LoVo (cell line): ENCODE results near the gene PTPRD.

Experiments
- DNase-seq: peaks from one replicate; pipeline ENCODE4 v3.0.0-alpha.2; 2016; ENCODE audit warnings: low spot score

Gene PTPRD

GRCh38 chr9:8382777-8383527, 2229.8 kb downstream of the PTPRD start:
- no peak for DNase-seq

- no peak for DNase-seq
These were observed 2230.5 kb downstream of the PTPRD start for GRCh38 chr9:8382266-8382665.

GRCh38 chr9:8381601-8382000, 2231.2 kb downstream of the PTPRD start:
- no peak for DNase-seq

GRCh38 chr9:8374471-8374870, 2238.3 kb downstream of the PTPRD start:
- no peak for DNase-seq

GRCh38 chr9:8371686-8372085, 2241.1 kb downstream of the PTPRD start:
- no peak for DNase-seq

DNA sequence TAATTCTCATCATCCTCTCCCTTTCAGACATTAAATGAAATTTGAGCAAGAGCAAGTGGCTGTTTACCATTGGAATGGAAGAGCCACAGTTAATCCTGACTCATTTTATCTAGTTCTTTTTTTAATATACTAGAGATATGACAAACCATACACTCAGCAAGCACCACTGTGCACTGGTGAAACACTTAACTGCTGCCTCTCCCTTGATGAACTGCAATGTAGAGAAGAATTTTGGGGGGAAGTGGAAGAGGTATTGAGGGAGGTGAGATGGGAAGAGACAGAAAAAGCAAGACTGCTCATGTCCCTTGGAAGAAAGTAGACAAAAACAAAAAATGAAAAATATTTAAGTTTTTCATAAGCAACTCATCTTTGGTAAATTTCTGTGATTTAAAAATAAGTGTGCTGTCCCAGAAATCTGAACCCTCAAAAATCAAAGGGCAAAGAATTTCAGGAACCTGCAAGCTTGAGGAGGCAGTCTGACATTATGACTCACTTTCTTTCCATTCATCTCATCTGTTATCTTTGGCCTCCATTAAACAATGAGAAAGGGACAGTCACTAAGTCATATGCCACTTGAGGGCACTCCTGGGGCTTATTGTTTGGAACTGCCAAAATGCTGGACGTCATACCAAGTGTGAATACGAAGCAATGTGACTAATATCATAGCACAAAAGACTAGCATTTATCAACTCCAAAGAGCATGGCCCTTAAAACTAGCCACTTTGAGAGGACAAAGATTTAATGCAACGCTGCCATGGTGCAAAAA, 2246.5 kb downstream of the PTPRD start:
- no peak for DNase-seq

DNA sequence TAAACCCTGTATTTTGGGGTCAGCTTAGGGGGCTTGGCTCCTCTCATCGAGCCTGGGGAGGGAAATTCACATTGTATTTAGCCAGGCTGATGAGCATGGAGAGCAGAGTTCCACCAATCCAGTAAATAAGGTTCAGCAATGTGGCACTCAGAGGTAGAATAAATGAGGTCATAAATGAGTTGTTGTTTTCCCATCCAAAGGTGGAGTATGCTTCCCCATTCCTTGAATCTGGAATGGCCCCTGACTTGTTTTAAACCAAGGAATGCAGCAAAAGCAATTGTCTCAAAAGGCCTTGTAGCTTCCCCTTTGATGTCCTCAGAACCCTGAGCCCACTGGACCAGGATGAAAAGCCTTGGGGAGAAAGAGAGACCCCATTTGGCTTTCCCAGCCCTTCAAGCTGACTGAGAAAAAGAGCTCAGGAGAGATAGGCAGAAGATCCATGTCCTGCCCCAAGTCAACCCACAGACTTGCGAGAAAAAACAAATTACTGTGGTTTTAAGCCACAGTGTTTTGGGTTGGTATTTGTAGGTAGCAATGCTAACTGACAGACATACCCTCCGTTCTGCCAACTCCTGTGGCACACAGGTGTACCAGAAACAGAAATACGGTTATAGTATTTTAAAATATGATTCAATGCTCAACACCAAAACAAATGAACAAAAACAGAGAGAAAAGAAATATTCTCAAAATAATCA, 2247.2 kb downstream of the PTPRD start:
- no peak for DNase-seq

DNA sequence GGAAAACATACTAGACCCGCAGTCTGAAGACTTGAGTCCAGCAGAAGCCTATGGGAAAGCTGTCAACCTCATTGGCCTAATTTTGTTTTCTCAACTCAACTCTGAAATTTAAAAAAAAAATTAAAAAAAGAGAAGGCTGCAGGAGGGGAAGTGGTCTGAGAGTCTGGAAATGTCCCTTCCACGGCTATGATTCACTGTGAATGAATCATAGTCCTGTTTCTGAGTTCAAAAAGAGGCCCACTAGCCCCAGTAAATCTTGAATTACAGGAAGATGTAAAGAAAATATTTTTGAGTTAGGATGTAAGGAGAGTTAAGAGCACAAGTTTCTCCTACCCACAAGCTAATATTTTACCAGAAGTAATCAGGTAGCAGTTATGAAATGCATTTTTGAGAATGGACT, 2247.8 kb downstream of the PTPRD start:
- no peak for DNase-seq

- DNase-seq = no peak
These were observed 2248.6 kb downstream of the PTPRD start for GRCh38 chr9:8364026-8364752.

- no peak for DNase-seq
These were observed 2250.6 kb downstream of the PTPRD start for GRCh38 chr9:8362250-8362649.

DNA sequence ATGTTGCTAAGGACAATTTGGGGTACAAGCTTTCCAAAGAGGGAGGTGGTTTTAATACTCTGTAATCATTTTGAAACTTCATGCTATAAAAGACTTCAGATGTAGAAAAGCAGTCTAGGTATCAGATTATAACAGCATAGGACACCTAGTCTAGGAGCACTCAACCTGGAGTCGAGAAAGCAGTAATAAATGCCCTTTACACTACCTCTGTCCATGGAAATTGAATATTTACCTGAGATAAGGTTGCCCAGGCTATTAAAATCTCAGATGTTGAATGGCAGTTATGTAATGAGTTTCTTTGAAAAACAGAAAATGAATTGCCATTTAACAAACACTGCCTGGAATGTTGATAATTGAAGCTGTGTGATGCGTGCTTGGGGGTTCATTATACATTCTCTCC, 2251.4 kb downstream of the PTPRD start:
- no peak for DNase-seq

DNA sequence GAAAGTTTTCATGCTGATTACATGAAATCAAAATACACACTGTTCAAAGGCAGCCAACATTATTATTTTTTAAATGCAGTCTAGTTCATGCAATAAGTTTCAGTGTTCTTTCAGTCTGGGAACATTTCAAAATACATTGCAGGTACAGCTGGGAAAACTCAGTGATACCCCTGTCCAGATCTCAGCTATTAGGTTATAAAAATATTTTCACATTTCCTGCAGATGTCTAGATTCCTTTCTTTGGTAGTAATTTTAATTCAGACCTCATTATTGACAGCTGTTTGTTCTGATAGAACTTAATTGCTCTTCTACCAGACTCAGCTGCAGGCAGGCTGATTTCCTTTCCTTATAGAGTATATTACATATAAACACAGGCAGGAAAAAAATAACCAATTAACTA, 2256.4 kb downstream of the PTPRD start:
- DNase-seq = no peak

GRCh38 chr9:8351436-8351835, 2261.4 kb downstream of the PTPRD start:
- DNase-seq = no peak

GRCh38 chr9:8349901-8350300, 2262.9 kb downstream of the PTPRD start:
- DNase-seq = no peak

DNA sequence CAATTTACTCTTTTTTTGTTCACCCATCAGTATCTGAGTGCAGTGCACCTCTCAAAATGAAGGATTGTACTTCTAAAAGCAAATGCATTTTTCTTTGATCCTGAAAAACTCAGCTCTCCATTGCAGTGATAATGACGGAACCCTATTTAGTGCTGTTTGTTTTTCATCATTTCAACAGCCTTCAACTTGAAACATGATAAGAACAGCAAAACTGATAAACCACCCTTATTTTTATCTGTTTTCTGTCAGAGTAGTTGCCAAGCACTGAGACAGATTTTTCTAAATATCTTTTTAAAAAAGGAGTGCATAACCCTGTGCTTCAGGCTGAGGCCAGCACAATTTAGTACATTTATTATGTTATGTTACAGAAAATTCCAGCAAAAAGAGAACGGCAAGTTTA, 2263.4 kb downstream of the PTPRD start:
- DNase-seq = no peak

DNA sequence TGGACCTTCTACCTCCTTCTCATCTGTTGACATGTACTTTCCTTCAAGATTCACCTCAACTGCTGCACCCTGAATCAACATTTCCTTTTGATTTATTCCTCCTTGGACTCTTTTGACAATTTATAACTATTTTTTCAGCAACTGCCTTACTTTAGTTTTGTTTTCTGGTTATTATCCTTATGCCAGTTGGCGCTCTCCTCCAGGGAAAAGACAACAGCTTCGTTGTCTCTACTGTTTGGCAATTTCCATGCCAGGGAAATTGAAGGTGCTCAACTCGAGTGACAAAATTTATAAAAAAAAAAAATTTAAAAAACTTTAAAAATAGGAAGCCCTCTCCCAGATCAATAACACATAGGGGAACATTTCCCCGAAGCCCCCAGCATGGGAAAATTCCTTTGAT, 2264.0 kb downstream of the PTPRD start:
- DNase-seq = no peak

GRCh38 chr9:8346296-8346695, 2266.5 kb downstream of the PTPRD start:
- no peak for DNase-seq

GRCh38 chr9:8338767-8339510, 2273.9 kb downstream of the PTPRD start:
- no peak for DNase-seq

DNA sequence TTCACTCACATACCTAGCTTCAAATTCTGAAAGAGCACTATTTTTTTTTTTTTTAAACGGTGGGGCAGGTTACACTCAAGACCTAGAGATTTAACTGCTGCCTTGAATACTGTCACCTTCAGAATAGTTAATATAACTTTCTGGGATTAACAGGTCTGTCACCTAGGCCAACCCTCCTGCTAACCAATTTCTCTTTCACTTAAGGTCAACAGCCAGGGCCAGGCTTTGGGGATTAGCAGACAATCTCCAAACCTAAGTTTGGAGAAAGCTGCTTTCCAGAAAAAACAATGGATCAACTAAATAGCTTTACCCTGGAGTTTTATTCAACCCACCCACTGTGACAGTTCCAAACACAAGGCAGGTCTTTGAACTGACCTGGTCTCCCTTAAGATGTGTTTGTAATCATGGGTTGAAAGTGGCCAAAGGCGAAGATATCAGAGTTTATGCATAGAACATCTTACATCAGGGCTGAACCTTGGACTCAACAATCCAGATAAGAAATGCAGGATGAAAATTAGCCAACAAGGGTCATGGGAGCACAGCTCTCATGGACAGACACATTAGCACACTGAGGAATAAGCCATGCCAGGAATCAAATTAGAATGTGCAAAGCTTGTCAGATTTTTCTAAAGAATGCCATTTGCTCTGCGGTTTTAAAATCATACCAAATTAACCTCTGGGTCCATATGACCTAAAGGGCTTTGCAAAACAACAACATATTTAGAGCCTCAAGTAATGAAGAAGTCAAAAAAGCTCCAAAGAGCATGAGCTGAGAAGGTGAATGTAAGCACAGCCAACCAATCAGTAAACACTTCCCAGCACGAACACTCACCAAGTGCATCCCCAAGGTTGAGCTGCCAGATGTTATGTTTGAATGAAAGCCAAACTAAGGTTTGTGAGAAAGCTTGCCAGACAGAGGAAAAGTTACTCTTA, 2274.7 kb downstream of the PTPRD start:
- DNase-seq = no peak

DNA sequence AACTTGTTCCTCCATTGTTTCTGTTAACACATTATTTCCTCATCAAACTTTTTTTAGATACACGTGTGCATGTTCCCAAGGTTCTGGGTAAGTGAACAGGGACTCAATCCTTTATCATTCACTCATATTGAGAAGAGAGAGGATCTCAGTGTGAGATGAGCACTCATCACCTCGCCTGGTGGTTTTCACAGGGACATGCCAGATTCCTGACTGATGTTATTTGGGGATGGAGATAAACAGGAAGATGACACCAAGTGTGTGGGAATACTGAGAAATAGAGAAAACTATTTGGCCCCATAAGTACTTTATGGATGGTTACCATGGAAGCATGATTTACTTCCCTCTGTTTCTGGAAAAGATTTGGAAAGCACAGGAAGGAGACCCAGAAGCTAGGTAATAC, 2279.9 kb downstream of the PTPRD start:
- no peak for DNase-seq

DNA sequence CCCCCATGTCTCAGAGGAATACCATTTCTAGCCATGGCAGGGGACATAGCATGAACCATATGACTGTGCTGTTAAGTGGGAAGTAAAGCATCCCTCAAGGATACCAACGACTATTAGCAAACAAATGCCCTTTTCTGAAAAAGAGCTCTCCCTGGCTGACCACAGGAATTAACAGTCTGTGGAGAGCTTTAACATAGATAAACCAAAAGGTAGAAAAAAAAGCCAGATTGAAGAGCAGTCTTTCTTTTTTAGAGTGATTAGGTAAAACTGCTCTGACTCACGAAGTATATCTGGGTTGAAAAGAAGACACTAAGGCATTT, 2280.5 kb downstream of the PTPRD start:
- DNase-seq = no peak
